NCI-H2107 treated with DMSO at 0.1 percent for 48 hours (cell line): Measurements from ENCODE around the gene MME.

Source experiments
- DNase-seq: peaks from one replicate; lab custom pipeline; 2025; ENCODE audit not compliant: unreplicated experiment; lab: John Stamatoyannopoulos, UW

MME gene

GRCh38 chr3:155135003-155135402 lies 54.9 kb downstream of the MME start:
- DNase-seq: no peak

GRCh38 chr3:155138677-155139076 lies 58.6 kb downstream of the MME start:
- no peak for DNase-seq

GRCh38 chr3:155147588-155147987 lies 67.5 kb downstream of the MME start:
- DNase-seq: no peak

- no peak for DNase-seq
Measured at GRCh38 chr3:155149494-155149893, 69.4 kb downstream of the MME start.

GRCh38 chr3:155153242-155154186 lies 73.4 kb downstream of the MME start:
- no peak for DNase-seq

GRCh38 chr3:155154255-155154654 lies 74.1 kb downstream of the MME start:
- DNase-seq: no peak

- no peak for DNase-seq
Measured at GRCh38 chr3:155158346-155159037, 78.4 kb downstream of the MME start.

GRCh38 chr3:155159301-155159700 lies 79.2 kb downstream of the MME start:
- no peak for DNase-seq

GRCh38 chr3:155161640-155162292 lies 81.6 kb downstream of the MME start:
- DNase-seq: no peak

- DNase-seq: no peak
Measured at GRCh38 chr3:155164306-155164705, 84.2 kb downstream of the MME start.

- no peak for DNase-seq
Measured at GRCh38 chr3:155166441-155166840, 86.3 kb downstream of the MME start.

GRCh38 chr3:155169197-155169596 lies 89.1 kb downstream of the MME start:
- DNase-seq: no peak

GRCh38 chr3:155173771-155174170 lies 93.7 kb downstream of the MME start:
- DNase-seq: no peak

GRCh38 chr3:155178810-155179436 lies 98.8 kb downstream of the MME start:
- DNase-seq: no peak

GRCh38 chr3:155179437-155179827 lies 99.3 kb downstream of the MME start:
- no peak for DNase-seq

GRCh38 chr3:155179966-155180757 lies 100.0 kb downstream of the MME start:
- no peak for DNase-seq

- no peak for DNase-seq
Measured at GRCh38 chr3:155182467-155182866, 102.3 kb downstream of the MME start.

- no peak for DNase-seq
Measured at GRCh38 chr3:155184011-155184410, 103.9 kb downstream of the MME start.

- no peak for DNase-seq
Measured at GRCh38 chr3:155185631-155186071, 105.5 kb downstream of the MME start.

GRCh38 chr3:155188031-155188430 lies 107.9 kb downstream of the MME start:
- DNase-seq: no peak
